Measurements from ENCODE around the gene KBTBD12.

Gene KBTBD12

GRCh38 chr3:127953091-127954035, 38.3 kb downstream of the KBTBD12 start:
- no peak for DNase-seq

DNA sequence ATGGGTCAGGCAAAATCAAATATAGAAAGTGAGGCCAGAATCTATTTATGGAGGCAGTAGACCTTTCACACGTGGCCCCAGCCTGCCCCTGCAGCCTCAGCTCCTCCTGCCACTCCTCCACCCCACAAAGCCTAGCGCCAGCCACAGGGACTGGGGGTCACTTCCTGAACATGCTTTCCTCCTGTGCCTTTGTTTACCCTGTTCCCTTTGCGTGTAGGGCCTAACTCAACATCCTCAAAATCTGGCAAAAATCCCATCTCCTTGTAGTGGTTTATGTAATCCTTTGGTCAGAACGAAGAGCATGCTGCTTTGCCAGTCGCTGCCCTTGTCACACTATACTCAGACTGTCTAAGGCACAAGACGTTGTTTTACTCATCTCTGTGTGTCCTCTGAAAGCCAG, 39.6 kb downstream of the KBTBD12 start:
- DNase-seq: peak; percentile 16

DNA sequence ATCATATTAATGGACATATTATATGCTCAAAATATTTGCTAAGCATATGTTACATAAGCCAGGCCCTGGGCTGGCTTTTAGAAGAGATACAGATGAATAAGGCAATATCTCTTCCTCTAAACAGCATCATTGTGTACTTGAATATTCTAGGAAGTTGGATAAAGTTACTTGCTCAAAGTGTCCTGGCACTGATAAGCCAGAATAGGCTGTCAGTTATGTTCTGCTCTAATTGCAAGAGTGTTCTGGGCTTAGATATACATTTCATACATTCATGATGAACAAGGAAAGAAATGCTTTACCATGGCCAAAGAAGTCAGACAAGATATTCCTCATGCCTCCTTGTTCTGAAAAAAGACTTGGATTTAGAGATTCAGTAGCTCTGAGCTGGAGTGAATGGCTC, 40.7 kb downstream of the KBTBD12 start:
- DNase-seq: peak; percentile 85

DNA sequence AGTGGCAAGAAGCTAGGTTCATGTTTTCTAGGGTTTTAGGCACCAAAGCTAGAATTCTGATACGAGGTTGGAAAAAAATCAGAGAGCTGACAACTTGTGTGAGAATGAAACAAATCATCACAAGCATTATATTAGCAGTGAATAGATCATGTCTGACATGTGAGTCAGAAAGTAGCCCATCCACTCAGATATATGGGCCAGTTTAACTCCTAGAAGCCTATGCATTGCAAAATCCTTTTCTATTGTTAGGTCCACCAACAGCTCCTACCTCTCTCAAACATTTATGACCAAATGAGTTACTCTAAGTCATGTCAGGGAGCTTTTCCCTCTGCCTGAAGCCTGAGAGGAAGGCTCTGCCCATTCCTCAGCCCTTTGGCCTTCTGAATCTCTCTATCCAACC, 44.0 kb downstream of the KBTBD12 start:
- DNase-seq: no peak

GRCh38 chr3:127959873-127960272, 44.8 kb downstream of the KBTBD12 start:
- DNase-seq: peak; percentile 85

GRCh38 chr3:127960421-127960965, 45.5 kb downstream of the KBTBD12 start:
- no peak for DNase-seq

- no peak for DNase-seq
Observed at GRCh38 chr3:127961124-127961523, 46.1 kb downstream of the KBTBD12 start.

GRCh38 chr3:127961963-127962362, 46.9 kb downstream of the KBTBD12 start:
- no peak for DNase-seq

- no peak for DNase-seq
Observed at GRCh38 chr3:127962937-127963336, 47.9 kb downstream of the KBTBD12 start.

DNA sequence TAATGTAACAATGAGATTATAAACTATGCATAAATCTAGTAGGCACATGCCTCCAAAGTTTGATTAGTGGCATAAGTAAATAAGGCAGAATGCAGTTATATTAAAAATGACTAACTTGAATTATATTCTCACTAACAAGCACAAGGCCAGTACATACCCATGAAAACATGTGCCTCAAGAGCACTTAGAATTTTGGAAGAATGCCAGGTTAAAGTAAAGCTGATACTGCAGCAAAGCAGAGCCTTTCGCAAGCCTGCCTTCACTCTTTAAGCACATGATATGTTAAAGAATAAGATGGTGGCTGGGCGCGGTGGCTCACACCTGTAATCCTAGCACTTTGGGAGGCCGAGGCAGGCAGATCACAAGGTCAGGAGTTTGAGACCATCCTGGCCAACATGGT, 49.0 kb downstream of the KBTBD12 start:
- peak; percentile 66 for DNase-seq

DNA sequence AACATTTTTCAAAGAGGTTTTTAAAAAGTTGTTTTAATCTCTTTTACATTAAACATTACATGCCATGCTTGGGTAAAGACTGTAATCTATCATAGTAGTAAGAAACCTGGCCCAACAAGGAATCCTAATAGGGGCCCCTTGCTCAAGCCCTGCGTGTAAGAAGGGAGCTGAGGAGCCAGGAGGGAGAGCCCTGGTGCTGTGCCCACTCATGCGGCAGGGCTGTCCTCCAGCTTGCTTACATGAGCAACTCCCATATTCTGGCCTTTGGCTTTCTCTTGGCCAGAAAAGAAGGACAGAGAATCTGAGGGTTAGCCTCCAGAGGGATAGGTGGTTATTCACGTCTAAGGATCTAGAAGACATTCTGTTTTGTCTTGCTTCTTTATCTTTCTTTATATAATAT, 49.8 kb downstream of the KBTBD12 start:
- DNase-seq: no peak

DNA sequence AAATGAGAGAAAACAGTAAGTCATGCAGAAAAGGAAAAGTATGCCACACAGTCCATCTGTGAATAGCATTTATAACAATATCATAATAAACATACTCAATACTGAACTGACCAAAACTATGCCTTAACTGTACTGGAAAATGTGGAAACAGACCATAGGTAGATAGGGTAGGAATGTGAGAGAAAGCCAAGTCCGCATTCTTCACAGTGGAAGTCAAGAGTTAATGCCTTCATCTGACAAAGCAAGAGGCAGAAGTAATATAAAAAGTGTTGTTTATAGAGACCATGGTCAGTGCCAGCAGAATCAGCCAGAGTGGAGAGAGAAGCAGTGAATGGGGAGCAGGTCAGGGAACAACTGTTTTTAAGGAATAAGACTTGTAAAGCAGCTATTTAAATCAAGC, 52.3 kb downstream of the KBTBD12 start:
- no peak for DNase-seq

DNA sequence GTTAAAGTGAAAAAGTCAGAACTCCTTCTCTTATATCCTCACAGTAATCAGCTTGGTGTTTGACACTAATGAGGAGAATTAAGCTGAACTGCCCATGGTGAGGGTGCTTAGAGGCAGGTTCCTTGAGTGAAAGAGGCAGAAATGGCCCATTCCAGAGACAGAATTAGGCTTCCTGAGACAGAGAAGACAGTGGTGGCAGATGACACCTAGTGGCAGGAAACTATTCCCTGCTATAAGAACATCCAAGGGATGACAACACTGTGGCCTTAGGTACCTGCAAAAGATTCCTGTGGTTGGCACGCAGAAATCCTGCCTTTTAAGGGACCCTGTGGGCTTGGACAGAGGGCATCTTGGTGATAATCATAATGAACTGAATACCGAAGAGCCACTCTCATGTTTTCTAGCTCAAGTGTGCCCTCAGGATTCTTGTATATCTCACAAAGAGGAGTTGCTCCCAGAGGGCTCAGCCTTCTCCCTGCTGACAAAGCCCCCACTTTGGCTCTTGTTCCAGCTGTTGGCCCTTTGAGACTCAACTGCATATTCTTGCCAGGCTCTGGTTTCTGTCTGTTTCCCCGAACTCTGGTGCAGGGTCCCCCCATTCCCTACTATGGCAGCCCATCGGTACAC, 56.0 kb downstream of the KBTBD12 start:
- peak; percentile 79 for DNase-seq

GRCh38 chr3:127974226-127974625, 59.2 kb downstream of the KBTBD12 start:
- no peak for DNase-seq

DNA sequence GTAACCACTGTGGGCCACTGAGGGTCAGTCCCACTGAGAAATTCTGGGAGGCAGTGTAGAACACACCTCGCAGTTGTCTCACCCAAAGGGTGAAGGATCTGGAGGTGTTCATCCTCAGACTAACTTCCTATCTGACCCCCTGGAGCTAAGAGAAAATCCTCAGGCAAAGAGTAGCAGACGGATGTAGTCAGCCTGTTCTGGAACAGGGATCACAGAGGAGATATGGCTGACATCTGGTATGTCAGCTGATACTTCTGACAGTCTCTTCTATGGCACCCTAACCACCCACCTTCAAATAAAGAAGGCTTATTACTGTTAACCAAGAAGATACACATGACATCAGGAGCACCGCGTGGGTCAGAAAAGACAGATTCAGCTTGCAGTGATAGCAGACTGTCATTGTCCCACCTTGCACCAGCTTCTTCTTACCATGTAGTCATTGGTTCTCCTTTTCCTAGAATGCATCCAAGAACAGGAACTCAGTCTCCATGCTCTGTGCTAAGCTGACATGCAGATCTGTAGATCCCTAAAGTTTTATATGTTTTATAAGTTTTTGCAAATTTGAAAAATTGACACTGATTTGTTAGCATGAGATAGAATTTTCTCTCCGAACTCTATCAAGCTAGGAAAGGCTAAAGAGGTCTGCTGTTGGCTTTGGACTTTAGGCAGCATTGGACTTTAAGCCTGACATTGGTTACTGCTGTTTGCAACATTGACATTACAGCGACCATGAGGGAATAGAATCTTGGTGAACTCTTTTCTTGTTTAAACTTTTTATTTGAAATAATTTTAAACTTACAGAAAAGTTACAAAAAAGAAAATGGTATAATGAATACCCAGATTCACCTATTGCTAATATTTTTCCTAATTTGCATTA, 60.4 kb downstream of the KBTBD12 start:
- DNase-seq: no peak

DNA sequence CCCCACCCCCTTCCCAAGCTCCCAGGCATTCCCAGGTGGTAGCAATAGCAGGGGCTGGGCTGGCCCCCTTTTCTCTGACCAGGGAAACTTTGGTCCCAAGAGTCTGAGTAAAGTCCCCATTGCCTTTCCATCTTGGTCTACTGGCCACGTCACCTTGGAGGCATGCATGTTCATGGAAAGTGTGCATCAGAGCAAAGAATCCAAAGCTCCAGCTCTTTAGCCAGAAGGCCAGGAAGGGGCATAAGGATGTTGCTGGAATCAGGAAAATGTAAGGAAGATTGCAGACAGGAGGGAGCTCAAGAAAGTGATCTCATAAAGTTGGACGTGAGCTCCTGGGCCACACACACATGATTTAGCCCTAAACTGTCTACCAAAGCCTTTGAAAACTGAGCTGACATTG, 63.6 kb downstream of the KBTBD12 start:
- no peak for DNase-seq

- DNase-seq: no peak
Observed at GRCh38 chr3:127979473-127979872, 64.4 kb downstream of the KBTBD12 start.

DNA sequence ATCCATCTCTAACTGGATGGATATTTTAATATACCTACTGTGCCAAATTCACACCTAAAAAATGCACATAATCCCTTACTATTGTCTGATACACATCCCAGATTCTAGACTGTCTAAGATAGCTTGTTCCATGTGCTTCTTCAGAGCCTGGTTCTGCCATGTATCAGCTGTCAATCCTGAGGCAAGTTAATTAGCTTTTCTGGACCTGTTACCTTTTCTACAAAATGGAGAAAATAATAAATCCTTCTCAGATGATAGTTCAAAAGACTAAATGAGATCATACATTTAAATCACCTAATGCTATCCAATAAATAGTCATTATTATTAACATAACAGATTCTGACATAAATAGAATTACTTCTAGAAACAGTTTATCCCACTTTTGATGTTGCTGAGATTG, 66.1 kb downstream of the KBTBD12 start:
- DNase-seq: no peak

DNA sequence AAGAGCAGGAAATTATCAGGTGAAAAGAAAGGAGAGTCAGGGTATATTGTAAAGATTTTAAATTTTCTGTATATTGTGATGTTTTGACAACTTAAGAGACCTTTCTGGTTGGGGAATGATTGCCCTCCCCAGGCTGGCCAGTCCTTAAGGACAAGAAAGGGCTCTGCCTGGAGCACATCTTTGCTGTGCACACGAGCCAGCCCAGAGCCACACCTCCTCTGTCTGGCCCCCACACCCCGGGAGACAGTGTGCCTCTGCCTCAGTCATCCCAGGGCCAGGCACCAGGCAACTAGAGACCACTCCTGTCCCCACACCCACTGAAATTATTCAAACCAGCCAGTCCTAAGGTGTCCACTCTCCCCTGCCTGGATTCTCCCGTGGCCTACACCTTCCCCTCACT, 67.1 kb downstream of the KBTBD12 start:
- no peak for DNase-seq

DNA sequence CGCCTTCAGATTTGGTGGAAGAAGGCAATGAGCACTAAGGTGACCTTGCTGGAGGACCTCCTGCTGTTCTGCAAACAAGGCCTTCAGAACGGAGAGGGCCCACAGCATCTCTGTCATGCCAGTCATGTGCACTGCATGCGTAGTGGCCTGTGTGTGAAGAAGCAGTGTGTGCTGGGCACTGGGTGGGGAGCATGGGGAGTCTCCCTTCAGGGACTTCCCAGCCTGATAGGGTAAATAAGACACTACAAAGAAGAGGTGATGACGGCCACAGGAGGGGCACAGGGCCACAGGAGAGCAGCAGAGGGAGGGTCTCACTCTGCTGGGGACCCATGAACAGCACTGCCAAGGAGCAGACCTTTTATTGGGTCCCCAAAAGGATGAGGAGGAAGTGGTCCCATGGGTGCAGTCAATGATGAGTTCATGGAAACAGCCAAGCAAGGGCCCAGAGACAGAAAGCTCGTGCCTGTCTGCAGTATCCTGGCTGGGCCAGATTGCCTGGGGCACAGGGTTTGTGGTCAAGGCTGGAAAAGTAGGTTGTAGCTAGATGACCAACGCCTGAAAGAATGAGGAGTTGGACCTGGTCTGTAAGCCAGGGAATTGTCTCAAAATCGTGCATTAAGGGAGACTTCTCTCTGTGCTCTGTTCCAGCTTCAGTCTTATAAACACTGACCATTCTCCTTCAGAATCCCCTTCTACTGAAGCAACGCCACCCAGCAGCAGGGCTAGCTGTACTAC, 69.4 kb downstream of the KBTBD12 start:
- no peak for DNase-seq

- no peak for DNase-seq
Observed at GRCh38 chr3:127985216-127985615, 70.2 kb downstream of the KBTBD12 start.

DNA sequence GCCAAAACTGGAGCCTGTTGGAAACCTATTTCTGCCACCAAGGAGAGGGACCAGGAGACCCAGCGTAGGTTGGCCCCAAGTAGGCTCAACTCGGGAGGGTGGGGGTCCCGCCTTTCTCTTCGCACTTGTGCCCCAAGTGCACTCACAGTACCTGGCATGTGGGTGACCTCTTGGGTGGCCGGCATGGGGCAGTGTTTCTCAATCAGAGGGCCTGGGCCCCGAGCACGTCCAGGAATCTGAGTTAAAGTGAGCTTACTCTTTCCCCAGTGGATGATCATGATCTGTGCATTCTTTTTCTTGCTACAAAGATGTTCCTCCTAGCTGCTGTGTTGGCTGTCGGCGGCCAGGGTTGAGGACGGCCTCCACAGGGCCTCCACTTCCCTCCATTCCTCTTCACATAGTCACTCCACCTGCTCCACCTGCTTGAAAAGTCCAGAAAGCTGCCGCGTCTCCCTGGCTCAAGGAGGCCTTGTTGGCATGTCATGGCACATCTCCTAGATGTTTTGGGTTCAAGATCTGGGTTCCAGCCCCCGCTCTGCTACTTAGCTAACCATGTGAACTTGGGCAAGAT, 70.7 kb downstream of the KBTBD12 start:
- no peak for DNase-seq
